Raji (cell line): ENCODE measurements around the gene RPS6KA5.

Experiments
- POLR2A ChIP-seq: IDR thresholded peaks from 2 replicates; pipeline ENCODE4 v1.6.1; 2011; ENCODE audit warnings: low read depth, low read length, control low read depth; ENCODE audit not compliant: insufficient read depth

Gene RPS6KA5

DNA sequence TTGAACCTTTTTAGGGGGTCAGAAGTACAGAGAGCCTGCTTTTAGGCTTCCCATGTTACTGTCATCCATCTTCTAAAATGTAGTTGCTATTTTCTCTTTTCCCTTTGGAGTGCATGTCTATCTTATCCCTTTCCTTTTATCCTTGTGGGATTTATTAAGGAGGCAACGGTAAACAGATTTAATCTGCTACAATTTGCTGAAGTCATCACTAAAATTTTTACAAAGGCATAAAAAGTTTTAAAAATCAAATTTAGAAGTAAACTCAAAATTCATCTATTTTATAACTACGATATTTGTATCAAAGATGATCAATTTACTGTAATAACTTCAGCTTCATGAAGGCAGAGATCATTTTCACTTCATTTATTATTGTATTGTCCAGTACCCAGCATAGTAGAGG, 118.7 kb downstream of the RPS6KA5 start:
- TF ChIP-seq POLR2A: no peak

DNA sequence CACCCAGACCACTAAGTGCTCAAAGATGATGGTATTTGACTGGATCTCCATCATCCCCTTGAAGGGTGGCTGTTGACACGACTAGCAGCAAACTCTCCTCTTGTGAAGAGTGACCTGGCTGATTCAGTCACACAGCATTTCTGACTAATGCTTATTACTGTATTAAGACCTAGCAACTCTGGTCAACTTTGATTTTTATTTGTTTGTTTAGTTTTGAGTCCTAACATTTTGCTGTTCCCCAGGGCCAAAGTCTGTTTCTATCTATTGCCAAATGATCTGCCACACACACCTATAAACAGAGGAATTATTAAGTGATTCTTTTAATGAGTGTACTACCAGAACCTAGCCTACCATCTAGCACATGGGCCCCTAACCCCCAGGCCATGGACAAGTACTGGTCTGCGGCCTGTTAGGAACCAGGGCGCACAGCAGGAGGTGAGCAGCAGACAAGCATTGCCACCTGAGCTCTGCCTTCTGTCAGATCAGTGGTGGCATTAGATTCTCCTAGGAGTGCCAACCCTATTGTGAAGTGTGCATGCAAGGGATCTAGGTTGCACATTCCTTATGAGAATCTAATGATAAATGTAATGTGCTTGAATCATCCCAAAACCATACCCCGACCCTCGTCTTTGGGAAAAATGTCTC, 120.0 kb downstream of the RPS6KA5 start:
- TF ChIP-seq POLR2A: no peak

DNA sequence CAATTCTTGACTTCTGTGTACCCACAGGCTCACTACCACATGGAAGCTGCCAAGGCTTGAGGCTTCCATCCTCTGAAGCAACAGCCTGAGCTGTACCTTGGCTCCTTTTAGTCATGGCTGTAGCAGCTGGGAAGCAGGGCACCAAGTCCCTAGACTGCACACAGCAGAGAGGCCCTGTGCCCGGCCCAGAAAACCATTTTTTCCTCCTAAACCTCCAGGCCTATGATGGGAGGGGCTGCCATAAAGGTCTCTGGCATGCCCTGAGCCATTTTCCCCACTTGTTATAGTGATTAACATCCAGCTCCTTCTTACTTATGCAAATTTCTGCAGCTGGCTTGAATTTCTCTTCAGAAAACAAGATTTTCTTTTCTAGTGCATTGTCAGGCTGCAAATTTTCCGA, 121.8 kb downstream of the RPS6KA5 start:
- TF ChIP-seq POLR2A: no peak

DNA sequence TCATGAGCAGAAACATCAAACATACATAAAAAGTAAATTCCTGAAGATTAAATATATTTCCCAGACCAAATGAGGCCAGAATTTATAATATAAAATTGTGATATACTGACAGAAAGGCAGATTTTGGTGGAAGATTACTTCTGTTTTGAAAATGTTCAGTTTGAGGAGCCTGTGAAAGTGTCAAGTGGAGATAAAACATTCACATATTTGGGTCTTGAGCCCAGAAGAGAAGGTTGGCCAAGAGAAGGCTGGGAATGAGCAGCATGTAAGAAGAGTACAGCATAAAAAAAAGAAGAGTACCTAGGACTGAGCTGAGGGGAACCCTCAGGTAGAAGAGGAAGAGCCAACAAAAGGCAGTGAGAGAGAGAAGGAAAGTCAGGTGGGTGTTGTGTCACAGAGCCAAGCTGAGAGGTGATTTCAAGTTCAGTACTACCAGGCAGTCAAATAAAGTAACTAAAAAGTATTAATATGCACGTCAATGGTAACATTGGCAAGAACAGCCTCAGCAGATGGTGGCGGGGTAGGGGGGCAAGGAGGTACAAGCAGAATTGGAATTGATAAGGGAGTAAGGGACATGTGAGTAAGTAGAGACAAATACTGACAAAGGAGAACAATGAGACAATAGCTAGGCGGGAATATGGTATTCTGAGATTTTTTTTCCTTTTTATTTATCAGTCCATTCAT, 123.5 kb downstream of the RPS6KA5 start:
- no peak for TF ChIP-seq POLR2A

DNA sequence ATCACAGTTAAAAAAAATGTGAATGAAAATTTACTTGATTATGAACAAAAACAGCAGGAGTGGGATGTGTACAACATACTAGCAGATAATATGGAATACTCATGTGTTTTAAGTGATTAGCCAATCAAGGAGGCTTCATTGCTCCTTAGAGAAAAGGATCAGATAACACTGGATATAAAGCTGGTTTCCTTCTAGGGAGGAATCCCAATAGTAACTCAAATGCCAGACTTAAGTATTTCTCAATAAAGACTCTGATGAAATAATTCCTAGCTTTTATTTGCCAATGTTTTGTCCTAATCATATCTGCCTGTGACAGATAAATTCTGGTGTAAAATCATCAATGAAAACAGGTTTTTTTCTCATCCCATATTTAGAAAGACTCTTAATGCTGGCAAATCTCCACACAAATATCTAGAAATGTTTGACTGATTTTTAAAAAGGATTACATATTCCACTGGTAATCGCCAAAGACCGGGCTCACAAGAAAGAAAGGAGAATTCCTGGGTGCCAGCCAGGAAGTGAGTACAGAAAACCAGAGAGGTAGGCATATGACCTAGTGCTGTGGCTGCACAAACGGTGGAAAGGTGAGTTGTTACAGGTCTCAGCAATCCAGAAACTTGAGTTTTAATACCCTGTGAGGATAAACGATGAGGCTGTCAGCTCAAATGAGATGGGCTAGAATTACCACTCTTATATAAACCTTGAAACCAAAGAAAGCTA, 135.7 kb downstream of the RPS6KA5 start:
- no peak for TF ChIP-seq POLR2A

DNA sequence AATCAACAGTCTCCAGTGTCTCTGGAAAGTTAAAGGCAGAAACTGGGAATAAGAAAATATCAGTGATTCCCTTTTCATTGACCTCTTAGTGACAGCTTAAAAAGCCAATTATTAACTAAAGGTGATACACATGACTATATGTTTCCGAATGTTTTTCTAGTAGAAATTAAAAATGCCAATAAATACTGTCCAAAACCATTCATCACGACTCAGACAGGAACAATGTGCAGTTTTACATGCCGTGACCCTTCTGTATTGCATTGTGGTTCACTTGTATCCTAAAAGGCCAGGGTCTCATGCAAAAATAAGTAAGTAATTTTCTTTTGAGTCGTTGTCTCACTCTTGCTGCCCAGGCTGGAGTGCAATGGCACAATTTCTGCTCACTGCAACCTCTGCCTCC, 138.3 kb downstream of the RPS6KA5 start:
- TF ChIP-seq POLR2A: no peak

DNA sequence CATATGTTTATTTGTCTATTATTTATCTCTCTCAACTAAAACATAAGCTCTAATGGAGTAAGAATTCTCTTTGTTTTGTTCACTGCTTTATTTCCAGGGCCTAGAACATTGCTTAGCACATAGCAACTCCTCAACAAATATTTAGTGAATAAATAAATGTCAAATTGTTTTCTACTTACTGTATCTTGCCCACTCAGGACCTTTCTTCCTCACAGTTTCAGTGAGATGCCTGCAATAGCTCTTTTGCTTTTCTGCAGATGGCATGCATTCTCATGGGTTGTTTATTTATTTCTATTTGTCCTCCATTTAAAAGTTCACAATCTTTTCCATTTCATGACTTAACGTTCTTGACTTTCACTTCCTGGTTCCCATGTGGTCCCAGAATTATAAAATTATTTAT, 149.3 kb downstream of the RPS6KA5 start:
- TF ChIP-seq POLR2A: no peak

DNA sequence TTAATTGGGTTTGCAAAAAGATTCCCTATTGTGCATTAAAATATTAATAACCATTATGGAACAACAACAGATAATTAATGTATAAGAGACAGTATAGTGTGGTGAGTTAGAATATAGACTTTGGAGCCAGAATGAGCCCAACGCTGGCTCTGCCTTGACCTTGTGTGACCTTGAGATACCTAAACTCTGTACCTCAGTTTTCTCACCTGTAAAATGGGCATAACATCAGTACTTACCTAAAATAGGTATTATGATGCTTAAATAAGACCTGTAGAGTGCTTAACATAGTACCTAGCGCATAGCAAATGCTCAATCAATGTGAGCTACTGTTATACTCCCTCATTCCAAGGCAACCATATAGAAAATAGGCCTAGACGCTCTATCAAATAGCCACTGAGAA, 153.3 kb downstream of the RPS6KA5 start:
- no peak for TF ChIP-seq POLR2A

DNA sequence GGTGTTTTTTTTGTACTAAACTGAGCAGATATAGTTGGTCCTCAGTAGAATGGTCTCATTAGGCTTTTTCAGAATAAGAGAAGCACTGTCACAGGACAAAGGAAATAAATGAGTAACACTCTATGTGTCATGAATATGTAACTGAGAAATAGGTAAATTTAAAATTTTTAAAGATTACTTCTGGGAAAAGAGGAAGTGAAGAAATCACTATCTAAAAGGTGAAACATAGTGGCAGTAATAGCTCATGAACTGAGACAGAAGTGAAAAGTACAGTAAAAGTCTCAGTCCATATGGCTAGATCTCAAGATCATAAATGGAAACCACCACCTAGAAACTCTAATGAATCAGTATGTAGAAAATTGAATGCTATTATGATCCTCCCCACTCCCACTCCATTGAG, 154.9 kb downstream of the RPS6KA5 start:
- TF ChIP-seq POLR2A: no peak

DNA sequence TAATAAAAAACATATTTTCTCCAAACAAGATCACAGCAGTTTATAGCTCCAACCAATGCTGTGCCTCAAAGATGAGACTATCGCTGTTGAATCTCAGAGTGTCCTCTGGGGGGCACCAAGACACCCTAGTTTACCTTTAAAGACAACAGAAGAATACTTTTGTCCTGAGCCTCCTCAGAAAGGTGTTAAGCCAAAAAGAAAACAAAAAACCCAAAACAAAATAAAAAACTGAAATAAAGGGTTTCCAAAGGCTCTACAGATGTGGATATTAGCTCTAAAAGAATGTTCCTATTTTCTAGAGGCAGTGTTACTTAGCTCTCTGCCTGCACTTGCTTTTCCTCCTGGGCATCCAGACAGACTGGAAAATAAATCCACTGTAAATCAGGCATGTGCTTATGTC, 157.3 kb downstream of the RPS6KA5 start:
- TF ChIP-seq POLR2A: no peak

DNA sequence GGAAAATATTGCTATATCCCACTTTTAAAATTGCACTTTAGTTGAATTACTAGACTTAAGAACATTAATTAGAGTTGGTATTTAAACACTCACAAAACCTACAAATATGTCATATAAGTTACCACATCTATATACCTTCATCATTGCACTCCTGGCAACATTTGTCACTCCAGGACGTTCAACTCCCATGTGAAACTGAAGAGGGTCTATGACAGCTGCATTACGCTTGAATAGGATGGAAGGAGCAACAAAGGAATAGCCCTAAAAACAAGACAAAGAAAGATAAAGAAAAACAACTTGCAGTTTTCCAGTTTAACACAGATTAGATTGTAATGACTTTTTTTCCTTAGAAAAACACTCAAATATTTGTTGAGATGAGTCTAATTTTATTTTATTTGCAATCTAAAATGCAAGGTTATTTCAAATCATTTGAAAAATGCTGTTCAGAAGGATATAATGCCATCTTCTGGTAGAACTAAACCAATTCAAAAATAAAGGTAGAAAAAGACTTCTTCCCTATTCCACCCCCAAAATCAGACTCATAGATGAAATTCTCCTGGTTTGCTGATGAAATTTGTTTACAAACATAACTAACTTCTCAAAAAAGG, 159.9 kb downstream of the RPS6KA5 start:
- no peak for TF ChIP-seq POLR2A

DNA sequence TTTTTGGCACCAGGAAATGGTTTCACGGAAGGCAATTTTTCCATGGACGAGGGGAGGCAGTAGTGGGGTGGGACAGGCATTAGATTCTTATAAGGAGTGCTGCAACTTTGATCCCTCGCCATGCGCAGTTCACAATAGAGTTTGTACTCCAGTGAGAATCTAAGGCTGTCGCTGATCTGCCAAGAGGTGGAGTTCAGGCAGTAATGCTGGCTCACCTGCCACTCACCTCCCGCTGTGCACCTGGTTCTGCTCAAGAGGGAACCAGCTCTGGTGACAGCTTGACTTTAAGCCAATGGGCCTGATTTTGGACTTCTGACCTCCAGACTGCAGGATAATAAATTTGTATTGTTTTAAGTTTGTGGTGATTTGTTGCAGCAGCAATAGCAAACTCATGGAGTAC, 163.4 kb downstream of the RPS6KA5 start:
- no peak for TF ChIP-seq POLR2A

DNA sequence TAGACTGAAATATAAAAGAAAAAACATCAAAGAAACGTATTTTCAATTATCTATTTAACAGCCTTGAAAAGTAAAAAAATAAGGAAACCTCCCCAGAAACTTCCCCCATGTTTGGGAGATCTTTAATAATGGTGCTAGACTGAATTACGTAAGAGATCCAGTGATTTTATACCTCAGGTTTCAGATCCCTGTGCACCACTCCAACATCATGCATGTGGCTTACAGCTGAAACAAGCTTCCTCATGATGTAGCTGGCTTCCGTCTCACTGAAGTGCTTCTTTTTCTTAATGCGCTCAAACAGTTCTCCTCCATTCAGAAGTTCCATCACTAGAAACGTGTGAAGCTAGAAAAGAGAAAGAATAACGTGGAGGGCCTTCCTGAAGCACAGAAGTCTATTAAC, 166.2 kb downstream of the RPS6KA5 start:
- no peak for TF ChIP-seq POLR2A

DNA sequence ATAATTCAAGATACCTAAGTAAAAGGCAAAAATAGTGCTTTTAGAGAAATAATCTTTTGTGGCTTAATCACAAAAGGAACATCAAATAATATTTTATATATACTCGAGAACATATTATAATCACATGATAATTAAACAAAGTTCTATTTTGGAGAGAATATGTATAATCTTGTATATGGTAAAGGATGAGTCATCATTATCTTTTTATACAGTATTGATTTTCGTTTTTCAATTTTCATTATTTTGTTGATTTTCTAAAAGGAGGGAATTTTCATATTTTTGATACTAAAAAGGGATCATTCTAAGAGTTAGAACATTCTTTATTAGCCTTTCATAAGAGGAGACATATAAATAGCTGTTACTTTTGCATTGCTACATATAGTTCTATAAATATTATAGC, 166.9 kb downstream of the RPS6KA5 start:
- TF ChIP-seq POLR2A: no peak

DNA sequence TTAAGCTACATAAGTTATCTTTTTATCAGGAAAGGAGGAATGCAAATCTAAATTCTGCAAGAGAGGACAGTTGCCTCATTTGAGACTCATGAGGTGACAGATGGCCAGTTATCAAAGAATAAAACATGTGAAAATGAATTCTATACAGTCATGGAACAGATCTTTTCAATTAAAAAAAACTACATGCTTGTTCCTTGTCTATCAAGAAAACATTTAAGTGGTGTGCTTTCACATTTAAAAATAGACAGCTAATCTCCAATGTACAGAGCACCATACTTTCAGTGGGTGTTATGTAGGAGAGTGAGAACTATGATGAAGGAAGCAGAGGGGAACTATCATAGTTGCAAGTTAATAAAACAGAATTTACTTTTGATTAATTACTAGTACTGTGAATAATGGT, 167.5 kb downstream of the RPS6KA5 start:
- TF ChIP-seq POLR2A: no peak

DNA sequence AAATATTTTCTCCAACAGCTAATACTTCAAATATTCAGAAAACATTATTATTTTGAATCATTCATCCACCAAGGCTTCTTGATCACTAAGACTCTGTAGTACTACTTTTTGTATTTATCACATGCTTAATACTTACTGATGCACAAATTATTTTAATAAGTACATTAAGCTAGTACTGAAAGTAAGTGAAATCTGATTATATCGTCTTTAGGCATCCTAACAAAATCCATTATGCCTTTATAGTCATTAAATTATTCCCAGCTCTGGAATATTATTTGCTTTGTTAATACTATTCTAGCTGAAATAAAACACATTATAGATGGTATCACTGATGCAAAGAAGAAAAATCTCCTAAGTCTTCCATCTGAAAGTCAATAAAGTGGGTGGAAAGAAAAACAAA, 169.1 kb downstream of the RPS6KA5 start:
- no peak for TF ChIP-seq POLR2A
